NCI-H128 (cell line): ENCODE measurements around the gene NCOA1.
A peak's percentile ranks its signal among the peaks of the same experiment; 100 is the strongest.
"Not testable (repeated sequence)": the region's sequence is repeated elsewhere in the genome, so short reads cannot be mapped to it uniquely, and the experiment has no call there.

ENCODE experiments used
- DNase-seq: peaks from one replicate; lab custom pipeline; 2025; ENCODE audit not compliant: unreplicated experiment; lab: John Stamatoyannopoulos, UW

Gene NCOA1

DNA sequence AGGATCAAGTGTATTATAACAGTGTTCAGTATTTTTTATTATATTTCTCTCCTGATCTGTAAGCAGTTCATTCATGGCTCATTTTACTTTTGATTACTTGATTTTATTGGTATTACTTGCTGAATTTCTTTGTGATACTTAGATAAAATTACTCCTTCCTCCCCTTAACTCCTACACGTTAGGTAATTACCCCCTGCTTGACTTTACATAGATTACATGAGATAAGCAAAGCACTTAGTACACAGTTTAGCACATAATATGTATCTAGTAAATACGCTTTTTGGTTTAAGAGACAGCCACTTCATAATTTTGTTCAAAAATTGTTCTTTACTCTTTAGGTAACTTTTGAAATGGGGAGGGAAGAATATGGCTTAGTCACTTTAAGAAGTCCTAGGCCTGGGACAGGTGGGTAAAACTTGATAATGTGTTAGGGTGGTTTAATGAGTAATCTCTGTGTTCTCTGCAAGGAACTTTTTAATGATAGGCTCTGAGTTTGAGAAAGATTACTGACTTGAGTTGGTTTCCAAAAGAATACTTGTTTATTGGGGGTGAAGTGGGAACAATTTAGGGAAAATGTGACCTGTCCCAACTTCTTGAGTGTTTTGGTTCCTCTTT is 80.9 kb downstream of the NCOA1 start:
- DNase-seq: no peak

DNA sequence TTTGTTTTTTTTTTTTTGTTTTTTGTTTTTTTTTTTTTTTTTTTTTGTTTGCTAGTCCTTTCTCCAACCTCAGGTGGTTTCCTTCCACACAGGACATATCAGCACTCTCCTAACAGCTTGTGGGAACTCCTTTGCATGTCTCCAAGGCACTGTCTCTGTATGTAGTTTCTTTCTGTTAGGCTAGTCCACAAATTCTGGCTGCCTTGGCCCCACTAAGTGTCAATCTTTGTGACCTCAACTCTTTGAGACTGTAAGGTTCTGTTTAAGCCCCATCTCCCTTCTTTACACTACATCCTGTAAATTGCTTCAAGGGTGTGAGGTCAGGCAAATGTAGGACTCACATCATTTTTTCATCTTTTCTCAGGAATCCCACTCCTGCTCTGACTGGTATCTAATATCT is 85.1 kb downstream of the NCOA1 start:
- DNase-seq: no peak

DNA sequence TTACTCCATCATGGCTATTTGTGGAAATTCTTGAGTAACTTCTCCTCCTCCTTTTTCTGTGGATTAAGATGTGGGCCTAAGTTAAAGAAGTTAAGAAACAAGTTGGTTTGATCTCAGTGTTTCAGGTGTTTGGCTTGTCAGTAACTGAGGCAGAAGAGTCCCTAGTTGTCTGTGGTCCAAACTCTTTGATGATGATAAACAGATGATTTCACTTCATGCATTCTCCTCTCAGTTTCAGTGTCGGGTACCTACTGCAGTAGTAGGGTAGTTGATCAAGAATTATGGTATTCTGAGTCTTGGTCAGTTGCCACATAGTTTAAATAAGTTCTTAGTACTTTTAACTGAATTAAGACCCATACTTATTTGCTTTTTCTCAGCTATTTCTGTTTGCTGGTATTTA is 85.6 kb downstream of the NCOA1 start:
- no peak for DNase-seq

DNA sequence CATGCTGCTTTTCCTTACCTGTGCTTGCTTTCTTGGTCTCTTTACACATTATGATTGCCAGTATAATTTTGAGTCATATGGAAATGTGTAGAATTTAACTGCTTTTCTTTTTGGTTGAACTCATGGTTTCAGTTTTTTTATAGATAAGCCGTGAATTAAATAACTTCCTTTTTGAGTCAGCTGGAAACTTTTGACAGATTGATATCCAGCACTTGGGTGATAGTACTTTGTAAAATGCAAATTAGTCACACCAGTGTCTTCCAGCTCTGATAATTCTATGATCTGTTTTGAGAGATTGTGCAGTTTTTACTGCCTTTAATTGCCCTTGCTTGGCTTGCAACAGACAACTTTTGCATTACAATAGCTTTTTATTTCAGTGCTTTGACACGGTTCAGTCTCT is 86.4 kb downstream of the NCOA1 start:
- DNase-seq: no peak

DNA sequence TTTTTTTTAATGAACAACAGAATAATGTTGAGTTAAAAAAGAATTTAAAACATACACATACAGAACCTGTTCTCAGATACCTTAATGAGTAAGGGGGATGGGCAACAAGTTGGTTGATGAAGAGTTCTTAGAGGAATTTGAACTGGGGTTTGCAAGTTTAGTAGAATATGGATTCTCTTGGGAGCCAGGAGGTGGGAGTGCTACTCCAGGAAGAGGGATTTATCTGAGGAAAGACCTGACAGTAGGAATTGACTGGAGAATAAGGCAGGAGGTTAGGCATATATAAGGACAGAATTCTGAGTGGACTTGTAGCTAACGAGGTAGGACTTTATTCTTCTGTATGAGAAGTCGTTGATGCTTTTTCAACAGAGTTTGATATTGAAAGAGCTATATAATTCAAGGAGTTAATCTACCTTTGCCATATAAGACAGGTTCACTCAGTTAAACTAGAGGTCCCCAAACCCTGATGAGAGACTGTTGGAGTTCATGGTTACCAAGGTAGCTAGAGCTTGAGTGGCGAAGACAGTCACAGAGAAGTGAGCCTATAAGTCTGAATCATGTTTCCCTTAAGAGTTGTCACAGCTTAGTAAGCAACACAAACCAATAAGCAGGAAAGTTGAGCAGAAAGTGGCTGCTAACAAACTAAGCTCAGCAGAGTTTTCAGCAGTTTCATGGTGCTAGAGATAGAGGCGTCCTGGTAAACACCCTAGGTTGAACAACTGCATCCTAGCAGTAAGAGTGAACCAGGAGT is 88.2 kb downstream of the NCOA1 start:
- DNase-seq: no peak

DNA sequence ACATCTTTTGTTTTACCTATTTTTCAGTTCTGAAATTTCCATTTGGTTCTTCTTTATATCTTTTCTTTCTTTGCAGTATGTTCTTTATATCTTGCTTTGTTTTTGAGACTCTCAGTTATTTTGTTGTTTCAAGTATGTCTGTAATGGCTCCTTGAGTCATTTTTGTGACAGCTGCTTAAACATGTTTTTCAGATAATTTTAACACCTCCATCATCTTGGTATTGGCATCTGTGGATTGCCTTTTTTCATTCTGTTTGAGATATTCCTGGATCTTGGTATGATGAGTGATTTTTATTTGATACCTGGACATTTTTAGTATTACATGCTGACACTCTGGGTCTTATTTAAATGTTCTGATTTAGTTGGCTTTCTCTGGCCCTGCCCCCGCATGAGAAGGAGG is 89.5 kb downstream of the NCOA1 start:
- DNase-seq: no peak

DNA sequence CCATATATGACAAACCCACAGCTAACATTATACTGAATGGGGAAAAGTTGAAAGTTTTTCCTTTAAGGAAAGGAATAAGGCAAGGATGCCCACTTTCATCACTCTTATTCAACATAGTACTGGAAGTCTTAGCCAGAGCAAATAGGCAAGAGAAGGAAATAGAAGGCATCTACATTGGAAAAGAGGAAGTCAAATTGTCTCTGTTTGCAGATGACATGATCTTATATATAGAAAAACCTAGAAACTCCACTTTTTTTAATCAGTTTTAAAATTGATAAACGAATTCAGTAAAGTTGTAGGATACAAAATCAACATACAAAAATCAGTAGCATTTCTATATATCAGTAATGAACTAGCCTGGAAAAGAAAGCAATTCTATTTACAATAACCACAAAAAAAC is 90.9 kb downstream of the NCOA1 start:
- DNase-seq: not testable (repeated sequence)

DNA sequence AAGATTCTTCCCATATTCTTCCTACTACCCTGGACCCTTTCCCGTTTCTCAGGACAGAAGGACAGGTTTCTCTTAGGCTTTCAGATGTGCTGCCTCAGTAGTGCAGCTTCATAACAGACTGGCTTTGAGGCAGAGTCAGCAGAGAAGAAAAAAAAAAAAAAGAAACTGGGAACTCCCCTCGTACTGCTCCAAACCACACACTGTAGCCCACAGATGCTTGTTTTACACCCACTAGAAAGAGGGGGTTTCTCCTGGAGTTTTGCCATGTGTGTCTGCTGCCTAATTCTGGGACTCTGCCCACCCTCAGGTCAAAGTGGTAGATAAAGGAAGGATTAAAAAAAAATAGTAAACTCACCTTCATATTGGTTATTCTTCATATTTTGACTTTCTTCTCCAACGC is 95.9 kb downstream of the NCOA1 start:
- DNase-seq: no peak

DNA sequence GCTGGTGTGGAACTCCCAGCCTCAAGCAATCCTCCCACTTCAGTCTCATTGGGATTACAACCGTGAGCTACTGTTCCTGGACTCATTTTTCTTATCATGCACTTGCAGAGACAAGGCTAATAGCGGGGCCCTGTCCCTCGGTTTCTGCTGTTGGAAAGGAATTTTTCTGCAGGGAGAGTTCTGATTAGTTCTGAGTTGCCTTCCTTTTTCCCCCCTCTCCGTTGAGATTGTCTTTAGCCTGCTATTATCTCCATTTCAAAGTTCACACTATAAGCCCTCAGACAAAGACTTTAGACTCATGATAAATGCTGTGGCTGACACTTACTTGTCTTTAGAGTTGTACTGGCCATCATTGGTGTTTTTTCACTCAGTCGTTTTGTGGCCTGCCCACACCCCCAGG is 97.2 kb downstream of the NCOA1 start:
- DNase-seq: no peak

DNA sequence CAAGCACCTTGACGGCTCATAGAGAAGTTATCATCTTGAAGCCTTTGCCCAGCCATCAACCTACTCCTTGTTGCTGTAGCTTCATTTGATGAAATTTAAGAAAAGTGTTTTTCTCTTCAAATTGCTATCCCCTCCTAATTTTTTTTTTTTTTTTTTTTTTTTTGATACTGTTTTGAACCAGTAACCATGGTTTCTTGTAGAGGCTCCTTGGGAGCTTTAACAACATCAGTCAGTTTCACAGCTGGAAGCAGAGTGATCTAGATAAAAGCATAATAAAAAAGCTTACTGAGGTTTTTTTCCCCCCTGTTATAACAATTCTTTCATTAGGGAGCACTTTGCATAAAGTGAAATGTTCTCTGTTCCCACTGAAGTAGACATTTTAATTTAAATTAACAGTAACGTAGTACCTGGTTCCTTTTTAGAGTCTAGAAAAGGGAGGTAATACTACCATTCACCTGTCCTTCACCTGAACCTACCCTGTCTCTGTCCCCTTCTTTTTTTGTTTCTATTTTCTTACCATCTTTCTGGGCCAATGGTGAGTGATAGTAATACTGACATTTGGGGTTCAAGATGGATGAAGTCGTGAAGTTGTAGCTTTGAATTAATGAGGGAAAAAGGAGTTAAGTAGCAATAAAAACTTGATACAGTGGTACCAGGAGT is 101.5 kb downstream of the NCOA1 start:
- no peak for DNase-seq

DNA sequence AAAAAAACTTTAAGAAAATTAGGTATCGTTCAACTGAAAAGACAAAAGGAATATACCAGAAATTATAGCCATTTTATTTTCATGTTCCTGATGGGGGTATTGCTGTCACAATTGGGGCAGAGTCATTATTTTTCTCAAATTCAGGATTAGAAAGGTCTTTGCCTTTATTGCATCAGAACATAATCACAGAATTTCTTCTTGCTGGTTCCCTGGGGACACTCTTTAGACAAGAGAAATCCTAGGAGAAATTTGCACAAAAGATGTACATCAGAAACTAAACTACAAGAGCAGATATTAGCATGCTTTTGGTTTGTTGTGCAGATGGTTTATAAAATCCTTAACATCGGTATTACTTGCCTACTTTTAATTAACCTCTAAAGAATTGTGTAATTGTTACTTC is 103.2 kb downstream of the NCOA1 start:
- no peak for DNase-seq

DNA sequence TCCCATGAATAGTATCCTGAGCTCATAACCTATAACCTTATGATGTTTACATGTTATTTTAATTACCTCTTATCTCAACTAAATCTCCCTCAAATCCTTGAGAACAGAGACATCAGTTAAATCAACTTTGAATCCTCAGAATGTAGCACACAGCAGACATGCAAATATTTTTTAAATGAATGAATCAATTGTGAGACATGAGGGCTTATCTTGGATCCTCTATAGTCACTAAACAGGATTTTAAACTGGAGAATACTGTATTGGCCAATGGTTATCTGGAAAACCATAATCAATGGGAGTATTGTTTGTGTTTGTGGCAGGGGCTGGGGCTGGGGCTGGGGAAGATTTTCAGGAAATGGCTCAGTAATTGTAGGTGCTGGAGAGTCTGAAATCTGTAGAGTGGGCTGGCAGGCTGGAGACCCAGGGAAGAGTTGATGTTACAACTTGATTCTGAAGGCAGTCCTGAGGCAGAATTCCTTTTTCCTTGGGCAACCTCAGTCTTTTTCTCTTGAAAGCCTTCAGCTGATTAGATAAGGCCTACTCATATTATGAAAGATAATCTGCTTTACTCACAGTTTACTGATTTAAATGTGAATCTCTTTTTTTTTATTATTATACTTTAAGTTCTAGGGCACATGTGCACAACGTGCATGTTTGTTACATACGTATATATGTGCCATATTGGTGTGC is 106.3 kb downstream of the NCOA1 start:
- no peak for DNase-seq

DNA sequence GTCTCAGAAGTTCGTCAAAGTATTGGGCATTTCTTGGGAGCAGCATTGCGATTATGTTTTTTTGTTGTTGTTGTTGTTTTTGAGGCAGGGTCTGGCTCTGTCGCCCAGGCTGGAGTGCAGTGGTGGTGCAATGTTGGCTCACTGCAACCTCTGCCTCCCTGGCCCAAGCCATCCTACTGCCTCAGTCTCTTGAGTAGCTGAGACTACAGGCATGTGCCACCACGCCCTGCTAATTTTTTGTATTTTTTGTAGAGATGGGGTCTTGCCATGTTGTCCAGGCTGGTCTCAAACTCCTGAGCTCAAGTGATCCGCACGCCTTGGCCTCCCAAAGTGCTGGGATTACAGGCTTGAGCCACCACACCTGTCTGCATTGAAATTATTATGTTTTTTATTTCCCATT is 109.1 kb downstream of the NCOA1 start:
- DNase-seq: not testable (repeated sequence)

DNA sequence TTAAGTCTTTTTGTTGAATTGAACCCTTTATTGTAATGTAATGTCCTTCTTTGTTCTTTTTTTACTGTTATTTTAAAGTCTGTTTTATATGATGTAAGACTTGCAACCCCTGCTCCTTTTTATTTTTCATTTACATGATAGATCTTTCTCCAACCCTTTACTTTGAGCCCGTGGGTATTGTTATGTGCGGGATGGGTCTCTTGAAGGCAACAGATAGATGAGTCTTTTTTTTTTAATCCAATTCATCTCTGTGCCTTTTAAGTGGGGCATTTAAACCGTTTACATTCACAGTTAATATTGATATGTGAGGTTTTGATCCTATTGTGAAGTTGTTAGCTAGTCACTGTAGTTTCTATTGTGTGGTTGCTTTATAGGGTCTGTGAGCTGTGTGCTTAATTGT is 120.6 kb downstream of the NCOA1 start:
- DNase-seq: no peak

DNA sequence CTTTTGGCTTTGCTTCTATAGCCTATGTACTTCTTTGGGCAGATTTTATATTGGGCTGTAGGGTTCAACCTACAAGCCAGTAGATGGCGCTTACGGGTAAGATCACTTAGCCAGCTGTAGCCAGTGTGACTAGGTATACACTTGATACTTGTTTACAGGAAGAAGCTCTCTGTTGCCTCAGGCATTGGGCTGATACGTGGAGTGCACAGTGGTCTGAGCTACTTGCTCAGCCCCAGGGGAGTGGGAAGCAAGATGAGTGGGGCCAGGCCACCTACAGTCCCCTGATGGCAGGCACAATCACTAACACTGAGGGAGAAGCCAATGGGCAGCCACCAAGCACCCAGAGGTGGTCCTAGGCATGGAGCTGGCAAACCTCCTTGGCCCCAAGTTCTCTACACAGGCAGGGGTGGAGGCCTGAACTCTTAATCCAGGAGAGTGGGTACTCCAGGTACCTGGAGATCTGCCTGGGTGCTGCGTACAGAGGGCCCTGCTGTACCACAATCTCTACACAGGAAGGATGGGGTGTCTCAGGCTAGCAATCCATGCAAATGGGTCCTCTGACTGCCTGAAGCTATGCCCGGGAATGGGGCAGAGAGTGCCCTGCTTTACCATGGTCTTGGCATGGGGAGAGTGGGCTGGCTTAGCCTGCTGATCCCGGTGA is 122.2 kb downstream of the NCOA1 start:
- peak; percentile 1 for DNase-seq

DNA sequence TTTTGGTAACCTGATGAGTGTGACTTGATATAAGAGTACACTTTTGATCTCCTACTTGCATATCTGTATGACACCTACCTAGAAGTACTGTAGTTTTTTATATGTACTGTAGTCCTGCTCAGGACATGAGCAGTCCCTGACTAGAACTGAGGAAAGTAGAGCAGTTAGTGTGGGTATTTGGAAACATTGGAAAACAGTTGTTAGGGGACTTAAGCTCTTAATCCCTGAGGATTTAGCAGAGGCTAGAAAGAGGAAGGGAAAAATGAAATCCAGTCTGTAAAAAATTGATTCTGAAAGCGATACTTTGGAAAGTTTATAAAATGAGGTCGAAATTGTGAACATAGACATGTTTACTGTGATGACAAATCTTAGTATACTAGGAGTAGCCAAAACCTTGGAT is 125.6 kb downstream of the NCOA1 start:
- no peak for DNase-seq

DNA sequence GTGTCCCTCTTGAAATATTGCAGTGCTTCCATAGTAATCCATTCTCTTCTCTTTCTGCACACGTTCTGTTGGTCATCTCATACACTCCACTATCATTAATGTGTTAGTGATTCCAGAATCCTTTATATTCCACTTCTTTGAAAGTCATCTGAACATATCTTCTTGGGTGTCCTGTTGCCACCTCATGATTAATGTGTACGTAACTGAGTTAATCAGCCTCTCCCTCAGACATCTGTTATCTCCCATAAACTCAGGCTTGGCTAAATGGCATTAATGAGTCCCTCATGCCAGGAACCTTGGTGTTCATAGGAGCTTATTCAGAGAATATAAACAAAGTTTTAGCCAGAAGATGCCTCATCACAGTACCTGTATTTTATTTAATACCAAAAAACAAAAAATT is 126.4 kb downstream of the NCOA1 start:
- DNase-seq: no peak

DNA sequence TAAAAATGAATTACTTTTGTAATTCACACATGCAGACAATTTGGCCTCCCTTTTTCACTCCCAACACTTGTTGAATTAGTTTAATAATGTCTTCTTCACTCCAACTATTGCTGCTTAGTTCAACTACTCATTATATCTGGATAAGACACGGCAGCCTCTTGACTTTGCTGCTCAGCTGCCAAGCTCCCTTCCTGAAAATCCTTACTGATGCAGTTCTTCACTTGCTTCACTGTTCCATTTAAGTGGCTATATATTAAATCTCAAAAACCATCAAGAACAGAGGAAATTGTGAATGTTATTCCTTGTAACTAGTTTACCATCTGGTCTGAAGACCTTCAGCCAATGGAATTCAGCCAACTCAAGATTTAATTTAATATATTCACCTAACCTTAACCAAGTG is 127.1 kb downstream of the NCOA1 start:
- DNase-seq: no peak

DNA sequence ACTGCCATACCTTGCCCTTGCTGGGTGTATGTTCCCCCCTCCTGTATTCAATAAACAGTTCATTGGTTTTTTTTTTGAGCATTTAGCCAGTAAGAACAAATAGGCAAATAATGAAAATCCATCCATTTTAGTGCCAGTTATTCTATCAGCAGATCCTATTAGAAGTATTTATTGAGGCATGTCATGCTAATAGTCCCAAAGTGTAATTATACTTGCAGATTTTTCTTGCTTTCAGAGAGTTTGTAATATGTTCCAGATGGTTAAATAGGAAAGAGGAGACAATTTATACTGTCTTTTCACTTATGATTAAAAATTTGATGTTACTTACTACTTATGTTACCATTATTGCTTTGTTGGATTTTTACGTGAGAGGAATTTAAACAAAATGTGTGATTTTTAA is 127.6 kb downstream of the NCOA1 start:
- no peak for DNase-seq

DNA sequence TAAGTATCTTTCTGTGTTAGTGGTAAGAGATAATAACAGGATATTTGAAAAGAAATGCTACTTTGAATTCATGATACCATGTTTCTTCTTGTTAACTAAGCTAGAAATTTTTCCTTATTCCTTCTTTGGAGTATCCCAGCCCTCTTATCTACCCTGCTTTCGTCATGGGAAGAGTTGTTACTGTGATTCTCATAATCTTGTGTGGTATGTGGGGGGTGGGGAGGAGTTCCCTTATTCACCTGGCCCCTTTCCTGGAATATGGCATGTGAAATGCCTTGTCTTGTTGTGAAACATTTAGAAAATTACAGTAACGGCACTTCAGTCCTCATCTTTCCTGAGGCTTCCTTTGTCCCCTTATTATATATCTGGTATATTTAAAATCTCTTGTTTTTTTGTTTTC is 129.9 kb downstream of the NCOA1 start:
- DNase-seq: no peak

DNA sequence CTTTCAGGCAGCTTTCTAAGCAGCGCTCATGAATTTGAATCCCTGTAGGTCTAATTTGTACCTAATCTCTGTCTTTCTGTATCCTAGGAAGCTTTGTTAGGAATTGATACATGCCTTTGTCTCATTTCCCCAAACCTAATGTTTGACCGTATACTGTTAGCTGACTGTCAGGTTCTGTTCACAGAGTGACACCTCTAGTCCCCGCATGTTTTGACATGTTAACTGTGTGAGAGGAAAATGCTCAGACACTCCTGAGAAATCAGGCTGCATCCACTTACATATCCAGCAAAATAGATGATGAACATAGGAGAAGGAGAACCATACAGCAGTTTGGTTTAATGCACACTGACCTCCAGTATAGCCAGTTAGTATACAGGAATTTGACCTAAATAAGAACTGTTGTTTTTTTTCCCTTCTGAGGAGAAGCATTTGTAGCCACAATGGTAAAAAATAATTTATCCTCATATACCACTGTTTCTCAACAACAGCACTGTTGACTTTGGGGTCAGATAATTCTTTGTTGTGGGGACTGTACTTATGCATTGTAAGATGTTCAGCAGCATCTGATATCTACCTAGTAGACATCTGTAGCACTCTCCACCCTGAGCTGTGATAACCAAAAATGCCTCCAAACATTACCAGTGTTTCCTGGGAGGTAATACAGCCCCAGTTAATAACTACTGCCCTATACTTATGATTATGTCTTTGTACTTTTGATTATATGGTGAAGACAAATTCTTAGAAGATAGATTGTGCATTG is 130.9 kb downstream of the NCOA1 start:
- DNase-seq: no peak
